Right lobe of liver (tissue), 4 donors: Measurements from ENCODE around the gene SIRT2.

Source experiments
- POLR2A ChIP-seq: fragments of 450-650 bp; IDR thresholded peaks from one replicate; pipeline ENCODE4 v1.6.1; 2017; ENCODE audit warnings: antibody characterized with exemption, mild to moderate bottlenecking
- TF ChIP-seq, protein P1 (sequence below), 4 donors: fragments of 200-600 bp in 3 of 4; fragments of 450-650 bp in 1 of 4; IDR thresholded peaks; one replicate each; pipeline versions ENCODE4 v1.5.1 to v1.8.0; 2016 to 2022; ENCODE audit warnings: antibody characterized with exemption in 4 of 4, mild to moderate bottlenecking in 2 of 4
- donor health status: DM: no; HTN: no; CAD: no.
- donor health status: DM: no; HTN: no; CAD: no.
- donor health status: DM: no; HTN: yes; CAD: no.

DNA sequence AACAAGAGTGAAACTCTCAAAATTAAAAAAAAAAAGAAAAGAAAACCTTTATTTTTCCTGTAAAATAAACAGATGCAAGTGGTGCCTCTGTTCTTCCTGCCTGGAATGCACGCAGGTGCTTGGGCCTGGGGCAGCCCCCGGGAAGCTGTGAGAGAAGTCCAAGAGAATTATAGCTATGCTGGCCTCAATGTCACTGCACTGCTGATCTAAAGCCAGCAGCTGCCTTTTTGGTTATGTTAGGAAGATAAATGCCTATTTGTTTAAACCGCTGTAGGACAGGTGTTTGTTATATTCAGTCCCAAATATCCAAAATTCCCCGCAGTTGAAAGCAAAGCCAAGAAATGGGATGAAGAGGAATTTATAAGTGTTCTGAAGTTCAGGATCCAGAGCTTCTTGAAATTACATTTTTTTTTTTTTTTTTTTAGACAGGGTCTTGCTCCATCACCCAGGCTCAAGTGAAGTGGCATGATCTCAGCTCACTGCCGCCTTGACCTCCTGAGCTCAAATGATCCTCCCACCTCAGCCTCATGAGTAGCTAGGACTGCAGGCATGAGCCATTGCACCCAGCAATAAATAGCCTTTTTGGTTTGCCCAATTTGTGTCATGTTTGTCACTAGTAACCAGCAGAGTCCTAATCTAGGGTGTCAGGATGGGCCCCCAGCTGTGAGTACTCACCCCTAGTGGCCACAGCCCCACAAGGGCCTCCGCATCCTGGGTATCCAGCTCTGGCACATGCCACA, 23.6 kb downstream of the SIRT2 start:
- TF ChIP-seq, protein P1, sequence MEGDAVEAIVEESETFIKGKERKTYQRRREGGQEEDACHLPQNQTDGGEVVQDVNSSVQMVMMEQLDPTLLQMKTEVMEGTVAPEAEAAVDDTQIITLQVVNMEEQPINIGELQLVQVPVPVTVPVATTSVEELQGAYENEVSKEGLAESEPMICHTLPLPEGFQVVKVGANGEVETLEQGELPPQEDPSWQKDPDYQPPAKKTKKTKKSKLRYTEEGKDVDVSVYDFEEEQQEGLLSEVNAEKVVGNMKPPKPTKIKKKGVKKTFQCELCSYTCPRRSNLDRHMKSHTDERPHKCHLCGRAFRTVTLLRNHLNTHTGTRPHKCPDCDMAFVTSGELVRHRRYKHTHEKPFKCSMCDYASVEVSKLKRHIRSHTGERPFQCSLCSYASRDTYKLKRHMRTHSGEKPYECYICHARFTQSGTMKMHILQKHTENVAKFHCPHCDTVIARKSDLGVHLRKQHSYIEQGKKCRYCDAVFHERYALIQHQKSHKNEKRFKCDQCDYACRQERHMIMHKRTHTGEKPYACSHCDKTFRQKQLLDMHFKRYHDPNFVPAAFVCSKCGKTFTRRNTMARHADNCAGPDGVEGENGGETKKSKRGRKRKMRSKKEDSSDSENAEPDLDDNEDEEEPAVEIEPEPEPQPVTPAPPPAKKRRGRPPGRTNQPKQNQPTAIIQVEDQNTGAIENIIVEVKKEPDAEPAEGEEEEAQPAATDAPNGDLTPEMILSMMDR (IDR thresholded peaks at IDR 0.05): no peak
- TF ChIP-seq POLR2A: no peak
